HepG2 (cell line): ENCODE measurements around the gene THRSP. TPM values are rescaled to one million over a fixed set of nuclear protein-coding genes. Genes with fewer than 3 reads are reported as not detected.

Experiments used
- CENPT ChIP-seq: sonication (generic); formaldehyde crosslinking; IDR thresholded peaks from 2 replicates; pipeline ENCODE4 v1.8.0; 2022; ENCODE audit warnings: low read depth, mild to moderate bottlenecking, moderate library complexity, missing genetic modification reagents
- GATAD1 ChIP-seq: IDR thresholded peaks from 2 replicates; pipeline ENCODE4 v1.6.1; 2016; ENCODE audit warnings: missing genetic modification reagents, missing compliant biosample characterization
- HMGA1 ChIP-seq: sonication (generic); formaldehyde crosslinking; conservative IDR thresholded peaks from 2 replicates; pipeline ENCODE4 v1.4.0; 2020; ENCODE audit warnings: missing genetic modification reagents
- KAT8 ChIP-seq: IDR thresholded peaks from 2 replicates; pipeline ENCODE4 v1.6.1; 2016; ENCODE audit warnings: missing genetic modification reagents, missing compliant biosample characterization
- KDM3A ChIP-seq: IDR thresholded peaks from 2 replicates; pipeline ENCODE4 v1.6.1; 2018; ENCODE audit warnings: low read depth, missing compliant biosample characterization
- KDM6A ChIP-seq: IDR thresholded peaks from 2 replicates; pipeline ENCODE4 v1.6.1; 2016; ENCODE audit warnings: low read depth
- POLR2G ChIP-seq: fragments of 200-400 bp; formaldehyde crosslinking; IDR thresholded peaks from 2 replicates; pipeline ENCODE4 v1.6.1; 2018; ENCODE audit warnings: mild to moderate bottlenecking, low read depth, low read length, moderate library complexity
- RAD21 ChIP-seq: fragments of 450-650 bp; formaldehyde crosslinking; IDR thresholded peaks from 2 replicates; pipeline ENCODE4 v1.5.0; 2020; ENCODE audit warnings: mild to moderate bottlenecking
- RELA ChIP-seq: sonication (generic); formaldehyde crosslinking; IDR thresholded peaks from 2 replicates; pipeline ENCODE4 v1.4.0; 2020; ENCODE audit warnings: missing genetic modification reagents
- REXO4 ChIP-seq: sonication (generic); formaldehyde crosslinking; IDR thresholded peaks from 2 replicates; pipeline ENCODE4 v1.8.0; 2022; ENCODE audit warnings: missing genetic modification reagents, mild to moderate bottlenecking, borderline replicate concordance
- RFX5 ChIP-seq: IDR thresholded peaks from 2 replicates; pipeline ENCODE4 v1.6.1; 2011; ENCODE audit warnings: low read depth, low read length, improper control_type of control experiment
- SIN3A ChIP-seq: IDR thresholded peaks from 2 replicates; pipeline ENCODE4 v1.6.1; 2011; ENCODE audit warnings: low read depth, mild to moderate bottlenecking, control low read depth, low read length, borderline replicate concordance
- SP5 ChIP-seq: IDR thresholded peaks from 2 replicates; pipeline ENCODE4 v1.6.1; 2016; ENCODE audit warnings: low read depth, borderline replicate concordance
- TAF15 ChIP-seq: fragments of 200-400 bp; formaldehyde crosslinking; IDR thresholded peaks from one replicate; pipeline ENCODE4 v1.6.1; 2018; ENCODE audit warnings: mild to moderate bottlenecking, low read depth, low read length; ENCODE audit not compliant: poor library complexity, severe bottlenecking
- TCF7L2 ChIP-seq: IDR thresholded peaks from 2 replicates; pipeline ENCODE4 v1.6.1; 2011; ENCODE audit warnings: mild to moderate bottlenecking, low read depth, low read length, moderate library complexity
- ZFP36L1 ChIP-seq: sonication (generic); formaldehyde crosslinking; IDR thresholded peaks from 2 replicates; pipeline ENCODE4 v1.8.0; 2022; ENCODE audit warnings: mild to moderate bottlenecking, missing genetic modification reagents, moderate library complexity
- ZNF350 ChIP-seq: sonication (generic); formaldehyde crosslinking; IDR thresholded peaks from 2 replicates; pipeline ENCODE4 v1.4.0; 2020; ENCODE audit warnings: mild to moderate bottlenecking, low read depth, missing genetic modification reagents, borderline replicate concordance
- ZNF382 ChIP-seq: sonication (generic); formaldehyde crosslinking; IDR thresholded peaks from 2 replicates; pipeline ENCODE4 v1.5.0; 2020; ENCODE audit warnings: missing genetic modification reagents, mild to moderate bottlenecking, borderline replicate concordance
- ZNF570 ChIP-seq: sonication (generic); formaldehyde crosslinking; IDR thresholded peaks from 2 replicates; pipeline ENCODE4 v1.4.0; 2020; ENCODE audit warnings: mild to moderate bottlenecking, missing genetic modification reagents, borderline replicate concordance
- ZNF644 ChIP-seq: IDR thresholded peaks from 2 replicates; pipeline ENCODE4 v1.6.1; 2016; ENCODE audit warnings: low read depth
- ZNF720 ChIP-seq: sonication (generic); formaldehyde crosslinking; IDR thresholded peaks from 2 replicates; pipeline ENCODE4 v1.4.0; 2020; ENCODE audit warnings: missing genetic modification reagents
- ZNF772 ChIP-seq: sonication (generic); formaldehyde crosslinking; IDR thresholded peaks from 2 replicates; pipeline ENCODE4 v1.5.0; 2020; ENCODE audit warnings: mild to moderate bottlenecking, missing genetic modification reagents
- polyA plus RNA-seq, 8 experiments: library from polyadenylated mRNA; depleted of rRNA in 3 of 8; stranded (reverse) in 7 of 8; unstranded in 1 of 8; fragments of >200 nt; fragmentation: Illumina TruSeq in 4 of 8; extraction: Trizol in 4 of 8; gene quantifications; 2 replicates each; pipeline versions ENCODE4 v1.2.1 to v1.2.3, GENCODE V29; 2011 to 2016; ENCODE audit warnings: low read depth in 4 of 8, missing spikeins in 1 of 8, mixed read lengths in 1 of 8; ENCODE audit not compliant: insufficient read depth in 1 of 8
- total RNA-seq, 5 experiments: library from RNA; depleted of rRNA; stranded (reverse); fragments of >200 nt; fragmentation: Illumina TruSeq; extraction: Trizol; gene quantifications; 2 replicates each; pipeline ENCODE4 v1.2.3, GENCODE V29; 2016; ENCODE audit warnings: low read depth in 1 of 5
- TF ChIP-seq, protein P1 (sequence below): sonication (generic); formaldehyde crosslinking; IDR thresholded peaks from 2 replicates; pipeline ENCODE4 v1.5.0; 2020; ENCODE audit warnings: missing genetic modification reagents
- TF ChIP-seq, protein P2 (sequence below): sonication (generic); formaldehyde crosslinking; IDR thresholded peaks from 2 replicates; pipeline ENCODE4 v1.4.0; 2020; ENCODE audit warnings: missing genetic modification reagents, mild to moderate bottlenecking, borderline replicate concordance
- TF ChIP-seq, protein P3 (sequence below): sonication (generic); formaldehyde crosslinking; IDR thresholded peaks from 2 replicates; pipeline ENCODE4 v1.4.0; 2020; ENCODE audit warnings: missing genetic modification reagents
- TF ChIP-seq, protein P4 (sequence below): sonication (generic); formaldehyde crosslinking; IDR thresholded peaks from 2 replicates; pipeline ENCODE4 v1.9.0; 2021; ENCODE audit warnings: missing genetic modification reagents, mild to moderate bottlenecking, borderline replicate concordance

Gene THRSP
- total and polyA plus RNA-seq, 2 of the 13 experiments (the other 11 are each of a cell fraction or from before 2014, with no cell fraction given), result 0.13 to 0.58 TPM

DNA sequence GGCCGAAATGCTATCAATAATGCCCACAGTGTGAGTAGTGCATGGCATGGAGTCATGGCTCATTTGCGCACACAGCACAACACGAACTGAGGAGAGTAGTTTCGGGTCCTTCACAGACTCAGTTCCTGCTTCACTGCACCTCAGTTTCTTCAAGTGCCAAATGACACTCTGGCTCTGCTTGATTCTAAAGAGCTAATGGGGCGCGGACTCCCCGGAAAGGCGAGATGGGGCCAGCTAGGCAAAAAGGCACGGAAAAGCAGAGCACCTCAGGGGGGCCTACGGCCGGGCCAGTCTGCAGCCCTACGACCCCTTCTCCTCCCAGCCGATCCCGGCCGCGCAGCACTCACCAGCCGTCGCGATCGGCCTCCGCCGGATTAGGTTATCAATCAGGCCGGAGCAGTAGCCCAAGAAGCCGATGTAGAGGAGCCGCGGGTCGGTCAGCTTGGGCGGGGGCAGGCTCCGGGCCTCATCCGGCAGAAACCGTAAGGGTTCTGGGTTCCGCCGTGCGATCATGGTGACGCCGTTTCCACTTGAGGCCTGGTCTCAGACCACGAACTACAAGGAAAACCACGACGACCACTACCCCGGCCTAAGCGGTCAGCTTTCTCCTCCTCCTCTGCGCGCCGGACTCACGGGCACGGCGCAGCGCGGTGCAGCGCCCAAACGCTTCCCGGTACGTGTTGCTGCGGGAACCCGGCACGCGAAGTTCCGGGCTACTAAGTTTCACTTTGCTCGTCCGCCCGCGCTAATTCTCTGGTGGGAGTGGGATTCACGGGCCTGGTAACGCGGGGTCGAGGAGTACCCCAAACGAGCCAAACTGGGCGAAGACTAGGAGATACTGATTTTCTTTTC is 15.8 kb downstream of the THRSP start, which contains the start of gene NDUFC2 (continued):
- TF ChIP-seq TAF15, result peak; percentile 87
- no peak for TF ChIP-seq HMGA1
- no peak for TF ChIP-seq ZNF382 (CRISPR knock-in tag)
- 0 out of 2 replicates have a peak, but pooled peaks have one; percentile 22 for TF ChIP-seq REXO4 (CRISPR knock-in tag)
- no peak for TF ChIP-seq TCF7L2
- peak; percentile 86 for TF ChIP-seq ZNF350 (CRISPR knock-in tag)
- TF ChIP-seq, protein P1, sequence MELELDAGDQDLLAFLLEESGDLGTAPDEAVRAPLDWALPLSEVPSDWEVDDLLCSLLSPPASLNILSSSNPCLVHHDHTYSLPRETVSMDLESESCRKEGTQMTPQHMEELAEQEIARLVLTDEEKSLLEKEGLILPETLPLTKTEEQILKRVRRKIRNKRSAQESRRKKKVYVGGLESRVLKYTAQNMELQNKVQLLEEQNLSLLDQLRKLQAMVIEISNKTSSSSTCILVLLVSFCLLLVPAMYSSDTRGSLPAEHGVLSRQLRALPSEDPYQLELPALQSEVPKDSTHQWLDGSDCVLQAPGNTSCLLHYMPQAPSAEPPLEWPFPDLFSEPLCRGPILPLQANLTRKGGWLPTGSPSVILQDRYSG (CRISPR knock-in tag), result 0 out of 2 replicates have a peak, but pooled peaks have one; percentile 55
- TF ChIP-seq ZNF720 (CRISPR knock-in tag), result 0 out of 2 replicates have a peak, but pooled peaks have one; percentile 55
- TF ChIP-seq GATAD1 (CRISPR knock-in tag), result peak; percentile 97
- peak; percentile 52; the same call in 1 of the 2 replicates for TF ChIP-seq RFX5
- TF ChIP-seq, protein P2, sequence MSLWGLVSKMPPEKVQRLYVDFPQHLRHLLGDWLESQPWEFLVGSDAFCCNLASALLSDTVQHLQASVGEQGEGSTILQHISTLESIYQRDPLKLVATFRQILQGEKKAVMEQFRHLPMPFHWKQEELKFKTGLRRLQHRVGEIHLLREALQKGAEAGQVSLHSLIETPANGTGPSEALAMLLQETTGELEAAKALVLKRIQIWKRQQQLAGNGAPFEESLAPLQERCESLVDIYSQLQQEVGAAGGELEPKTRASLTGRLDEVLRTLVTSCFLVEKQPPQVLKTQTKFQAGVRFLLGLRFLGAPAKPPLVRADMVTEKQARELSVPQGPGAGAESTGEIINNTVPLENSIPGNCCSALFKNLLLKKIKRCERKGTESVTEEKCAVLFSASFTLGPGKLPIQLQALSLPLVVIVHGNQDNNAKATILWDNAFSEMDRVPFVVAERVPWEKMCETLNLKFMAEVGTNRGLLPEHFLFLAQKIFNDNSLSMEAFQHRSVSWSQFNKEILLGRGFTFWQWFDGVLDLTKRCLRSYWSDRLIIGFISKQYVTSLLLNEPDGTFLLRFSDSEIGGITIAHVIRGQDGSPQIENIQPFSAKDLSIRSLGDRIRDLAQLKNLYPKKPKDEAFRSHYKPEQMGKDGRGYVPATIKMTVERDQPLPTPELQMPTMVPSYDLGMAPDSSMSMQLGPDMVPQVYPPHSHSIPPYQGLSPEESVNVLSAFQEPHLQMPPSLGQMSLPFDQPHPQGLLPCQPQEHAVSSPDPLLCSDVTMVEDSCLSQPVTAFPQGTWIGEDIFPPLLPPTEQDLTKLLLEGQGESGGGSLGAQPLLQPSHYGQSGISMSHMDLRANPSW (CRISPR knock-in tag), result no peak
- TF ChIP-seq, protein P3, sequence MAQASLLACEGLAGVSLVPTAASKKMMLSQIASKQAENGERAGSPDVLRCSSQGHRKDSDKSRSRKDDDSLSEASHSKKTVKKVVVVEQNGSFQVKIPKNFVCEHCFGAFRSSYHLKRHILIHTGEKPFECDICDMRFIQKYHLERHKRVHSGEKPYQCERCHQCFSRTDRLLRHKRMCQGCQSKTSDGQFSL (CRISPR knock-in tag), result peak; percentile 78; the same call in 1 of the 2 replicates
- peak; percentile 59; the same call in 1 of the 2 replicates for TF ChIP-seq SP5 (CRISPR knock-in tag)
- peak; percentile 91 for TF ChIP-seq POLR2G
- no peak for TF ChIP-seq ZNF644 (CRISPR knock-in tag)
- TF ChIP-seq ZFP36L1, result peak; percentile 65; the same call in 1 of the 2 replicates
- peak; percentile 57; the same call in 1 of the 2 replicates for TF ChIP-seq ZNF570 (CRISPR knock-in tag)
- TF ChIP-seq SIN3A, result peak; percentile 80; the same call in 1 of the 2 replicates
- TF ChIP-seq RAD21 (CRISPR knock-in tag), result peak; percentile 66
- no peak for TF ChIP-seq RELA (CRISPR knock-in tag)
- TF ChIP-seq KDM3A (CRISPR knock-in tag), result peak; percentile 98
- TF ChIP-seq KDM6A, result no peak
- TF ChIP-seq ZNF772 (CRISPR knock-in tag), result peak; percentile 69; the same call in 1 of the 2 replicates
- TF ChIP-seq, protein P4, sequence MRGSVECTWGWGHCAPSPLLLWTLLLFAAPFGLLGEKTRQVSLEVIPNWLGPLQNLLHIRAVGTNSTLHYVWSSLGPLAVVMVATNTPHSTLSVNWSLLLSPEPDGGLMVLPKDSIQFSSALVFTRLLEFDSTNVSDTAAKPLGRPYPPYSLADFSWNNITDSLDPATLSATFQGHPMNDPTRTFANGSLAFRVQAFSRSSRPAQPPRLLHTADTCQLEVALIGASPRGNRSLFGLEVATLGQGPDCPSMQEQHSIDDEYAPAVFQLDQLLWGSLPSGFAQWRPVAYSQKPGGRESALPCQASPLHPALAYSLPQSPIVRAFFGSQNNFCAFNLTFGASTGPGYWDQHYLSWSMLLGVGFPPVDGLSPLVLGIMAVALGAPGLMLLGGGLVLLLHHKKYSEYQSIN (CRISPR knock-in tag), result no peak
- TF ChIP-seq CENPT, result peak; percentile 91
- peak; percentile 91 for TF ChIP-seq KAT8 (CRISPR knock-in tag)
